Cardiac septum (tissue), 1 donor: ENCODE data around the gene DACH1. TPM values are rescaled to one million over a fixed set of nuclear protein-coding genes. Genes with fewer than 3 reads are reported as not detected.

Experiments used
- DNase-seq: peaks from one replicate; pipeline ENCODE4 v3.0.0-alpha.2; 2020; ENCODE audit warnings: low spot score
- intact Hi-C: fragments of 100-400 bp; cut with DNase I; formaldehyde crosslinking; loops from one replicate; pipeline ENCODE4 v1.14.0; 2022
- total RNA-seq: library from RNA; stranded (reverse); fragmentation: NEBNext Ultra II Directional; extraction: Animal tissue kit (Norgen Biotek cat#: 25700); gene quantifications from one replicate; pipeline ENCODE4 v1.2.1, GENCODE V29; 2021
- donor health status: DM: no; HTN: no; CAD: no.

DACH1 gene
- total RNA-seq, 1 donor from 2014 or later: 1.00 TPM

DNA sequence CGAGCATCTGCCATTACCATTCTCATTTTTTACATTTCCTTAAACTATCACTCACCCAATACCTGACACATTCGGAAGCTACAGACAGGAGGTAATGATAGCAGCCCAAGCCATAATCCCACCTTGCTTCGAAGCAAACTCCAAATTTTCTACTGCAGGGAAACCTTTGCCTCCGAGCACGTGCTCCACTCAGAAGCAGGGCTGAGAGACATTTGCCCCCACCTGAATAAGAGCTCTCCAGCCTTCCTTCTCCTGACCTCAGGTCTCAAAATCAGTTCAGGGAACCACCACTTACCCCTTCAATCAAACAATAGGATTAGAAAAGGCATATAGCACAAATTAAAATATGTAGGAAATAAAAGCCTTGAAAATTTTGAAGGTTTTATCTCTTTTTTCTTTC is 2.3 kb upstream of the DACH1 start:
- intact Hi-C loops: loop anchor here (5.0 to 10.0 kb wide), 2 partner anchors 242 to 404 kb away; no protein-coding TSS in a partner anchor
- no peak for DNase-seq

DNA sequence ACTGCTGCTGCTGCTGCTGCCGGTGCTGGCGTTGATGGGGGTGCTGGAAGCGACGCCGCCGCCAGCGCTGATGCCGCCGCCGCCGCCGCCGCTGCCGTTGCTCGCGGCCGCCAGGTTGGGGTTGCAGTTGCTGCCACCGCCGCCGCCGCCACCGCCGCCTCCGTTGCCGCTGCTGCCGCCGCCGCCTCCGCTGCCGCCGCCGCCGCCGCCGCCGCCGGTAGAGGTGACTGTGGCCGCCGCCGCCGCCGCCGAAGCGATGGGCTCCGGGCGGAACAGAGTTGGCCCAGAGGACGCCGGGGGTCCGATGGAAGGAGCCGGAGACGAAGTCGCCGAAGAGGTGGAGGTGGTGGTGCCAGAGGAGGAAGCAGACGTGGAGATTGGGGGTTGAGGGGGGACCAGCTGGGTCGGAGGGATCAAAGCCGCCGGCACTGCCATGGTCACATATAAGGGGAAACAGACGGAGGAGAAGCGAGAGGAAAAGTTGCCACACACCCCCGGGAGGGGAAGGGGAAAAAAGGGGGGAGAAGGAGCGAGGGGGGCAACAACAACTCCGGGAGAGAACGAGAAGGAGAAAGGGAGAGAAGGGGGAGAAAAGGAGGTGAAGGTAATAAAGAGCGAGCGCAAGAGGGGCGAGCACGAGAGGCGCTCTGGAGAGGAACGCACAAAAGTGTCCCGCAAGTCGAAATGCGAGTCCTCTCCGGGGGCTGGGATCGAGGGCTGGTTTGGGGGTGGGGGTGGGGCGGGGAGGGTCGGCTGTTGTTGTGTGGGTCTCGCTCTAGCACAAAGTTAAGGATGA is 471 bp downstream of the DACH1 start:
- no peak for DNase-seq
- intact Hi-C loops: loop anchor here (5.0 to 10.0 kb wide), 2 partner anchors 239 to 402 kb away; no protein-coding TSS in a partner anchor

DNA sequence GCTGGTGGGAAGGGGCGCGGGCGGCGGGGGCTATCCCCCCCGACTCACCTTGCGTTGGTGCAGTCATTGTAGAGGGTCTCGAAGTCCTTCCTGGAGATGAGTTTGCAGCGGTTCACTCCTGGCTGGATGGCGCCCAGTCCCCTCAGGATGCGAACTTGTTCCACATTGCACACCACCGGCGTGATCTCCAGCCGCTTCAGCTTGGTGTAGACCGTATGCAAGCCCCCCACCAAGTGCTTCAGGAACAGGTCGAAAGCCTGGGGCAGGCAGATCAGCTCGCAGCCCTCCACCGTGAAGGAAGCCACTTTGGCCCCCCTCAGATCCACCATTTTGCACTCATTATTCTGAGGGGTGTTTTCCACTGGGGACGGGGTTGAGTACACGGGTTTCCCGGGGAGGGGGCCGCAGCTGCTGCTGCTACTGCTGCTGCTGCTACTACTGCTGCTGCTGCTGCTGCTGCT is 1.1 kb downstream of the DACH1 start:
- no peak for DNase-seq
- intact Hi-C loops: loop anchor here (5.0 to 10.0 kb wide), 2 partner anchors 239 to 401 kb away; no protein-coding TSS in a partner anchor

DNA sequence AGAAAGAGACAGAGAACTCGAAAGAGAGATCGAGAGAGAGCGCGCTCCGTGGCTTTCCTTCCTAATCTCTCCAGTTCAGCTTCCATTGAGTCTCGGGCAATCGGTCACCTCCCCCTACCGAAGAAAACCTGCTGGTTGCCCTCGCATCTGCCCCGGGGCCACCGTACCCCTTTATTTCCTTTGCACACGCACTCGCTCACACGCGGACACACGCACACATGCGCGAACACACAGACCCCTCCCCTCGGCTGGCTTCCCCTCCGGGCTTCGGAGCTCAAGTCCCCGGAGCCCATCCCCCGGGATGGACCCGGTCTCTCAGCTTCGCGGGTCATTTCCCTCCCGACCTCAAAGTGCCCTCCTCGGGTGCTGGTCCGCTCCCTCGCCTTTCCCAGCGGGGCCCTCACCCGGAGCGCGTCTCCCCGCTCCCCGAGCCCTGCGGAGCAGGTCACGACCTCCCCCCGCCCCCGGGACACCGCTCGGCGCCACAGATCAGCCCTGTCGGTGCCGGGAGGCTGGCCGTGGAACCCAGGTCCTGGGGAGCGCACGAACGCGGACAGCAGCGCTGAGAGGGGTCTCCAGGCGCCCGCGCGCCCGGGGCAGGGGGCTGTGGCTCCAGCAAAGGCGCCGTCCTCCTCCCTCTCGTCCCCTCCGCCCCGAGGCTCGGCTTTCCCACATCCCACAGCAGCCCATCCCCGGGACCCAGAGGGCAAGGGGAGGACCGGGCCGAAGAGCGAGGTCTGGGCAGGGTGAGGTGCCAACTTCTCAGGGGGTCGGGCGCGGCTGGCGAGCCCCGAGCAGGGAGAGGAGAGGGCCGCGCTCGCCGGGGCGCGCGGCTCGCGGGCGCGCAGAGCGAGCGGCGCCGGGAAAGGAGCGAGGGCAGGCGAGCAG is 1.8 kb downstream of the DACH1 start:
- intact Hi-C loops: loop anchor here (5.0 to 10.0 kb wide), 2 partner anchors 238 to 400 kb away; no protein-coding TSS in a partner anchor
- DNase-seq: no peak

DNA sequence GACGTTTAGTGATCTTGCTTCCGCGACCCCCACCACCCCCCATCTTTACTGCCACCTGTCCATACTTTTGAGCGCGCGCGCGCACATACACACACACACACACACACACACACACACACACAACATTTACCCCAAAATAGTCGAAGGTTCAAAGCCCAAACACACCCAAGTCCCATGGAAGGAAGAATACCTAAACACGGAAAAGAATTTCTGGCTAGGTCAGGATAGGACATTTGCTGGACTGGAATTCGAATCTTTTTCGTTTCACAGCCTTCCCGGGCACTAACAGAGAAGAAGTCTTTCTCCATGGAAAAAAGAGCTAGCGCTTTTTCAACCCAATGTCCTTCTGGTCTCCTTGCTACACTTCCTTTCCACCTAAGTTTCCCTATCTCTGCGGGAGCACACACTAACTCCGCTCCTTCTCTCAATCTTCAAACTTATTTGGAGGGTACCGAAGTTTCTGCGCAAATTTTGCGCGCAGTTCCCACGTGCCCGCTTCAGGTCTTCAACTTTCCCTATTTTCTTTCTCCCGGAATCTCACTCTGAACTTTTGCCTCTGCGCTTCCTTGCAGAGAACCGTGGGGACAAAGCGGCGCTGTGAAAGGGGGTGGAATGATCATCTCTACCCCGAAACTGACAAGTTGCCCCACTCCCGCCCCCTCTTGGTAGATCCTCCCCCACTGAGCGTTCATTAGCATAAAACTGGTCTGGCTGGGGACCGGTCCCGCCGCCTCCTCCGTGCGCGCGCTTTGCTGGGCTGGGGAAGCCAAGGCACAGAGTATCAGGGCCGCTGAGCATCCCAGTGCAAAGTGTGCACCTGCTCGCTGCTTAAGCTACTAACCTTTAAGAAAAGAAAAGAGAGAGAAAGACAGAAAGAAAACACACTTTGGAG is 2.7 kb downstream of the DACH1 start:
- DNase-seq: peak; percentile 87

DNA sequence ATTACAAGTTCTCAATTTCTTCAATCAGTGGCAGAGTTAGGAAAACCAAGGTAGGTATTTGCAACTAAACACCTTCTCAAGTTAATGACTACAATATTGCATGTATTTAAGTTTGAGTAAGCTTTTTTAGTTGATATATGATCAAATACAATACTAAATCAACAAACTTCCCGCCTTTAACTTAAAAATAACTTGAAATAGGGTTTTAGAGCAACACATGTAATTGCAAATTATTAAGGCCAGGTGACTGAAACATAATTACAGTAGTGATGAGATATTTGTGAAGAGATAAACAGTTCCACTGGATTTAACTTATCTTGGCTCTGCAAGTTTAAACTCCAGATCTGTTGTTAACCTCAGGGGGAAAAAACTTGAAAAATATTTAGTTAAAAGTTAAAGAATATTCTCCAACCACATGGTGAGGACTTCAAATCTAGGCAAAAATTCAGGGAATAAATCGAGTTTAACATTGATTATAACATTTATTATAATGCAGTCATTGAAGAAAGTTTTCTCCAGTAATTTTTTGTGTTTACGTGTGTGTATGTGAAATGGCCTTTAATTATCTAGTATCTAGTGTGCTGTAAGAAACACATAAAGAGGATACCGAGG is 3.6 kb downstream of the DACH1 start:
- intact Hi-C loops: loop anchor here (10.0 kb wide), 1 partner anchor 399 kb away; no protein-coding TSS in a partner anchor
- no peak for DNase-seq

More for the DNA sequence above, 2.7 kb downstream of the DACH1 start:
- intact Hi-C loops: loop anchor here (10.0 kb wide), 1 partner anchor 400 kb away; no protein-coding TSS in a partner anchor

DNA sequence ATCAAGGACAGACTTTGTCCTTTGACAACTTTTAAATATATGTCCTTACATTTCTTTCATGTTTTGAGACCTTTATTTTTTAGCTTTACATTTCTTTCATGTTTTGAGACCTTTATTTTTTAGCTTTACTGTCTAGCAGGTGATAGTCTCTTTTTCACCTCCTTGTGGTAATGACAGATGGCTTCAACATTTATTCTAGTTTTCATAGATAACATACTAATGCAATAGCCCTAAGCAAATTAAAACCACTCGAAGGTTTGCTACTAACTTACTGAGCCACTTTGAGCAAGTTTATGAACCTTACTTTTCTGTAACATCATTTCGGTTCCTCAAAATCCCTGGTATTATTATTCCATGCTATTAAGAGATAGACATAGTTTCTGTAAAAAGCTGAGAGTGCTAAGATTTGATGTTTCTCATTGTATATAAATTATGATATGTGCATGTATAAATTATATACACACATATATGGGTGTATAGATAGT is 4.5 kb downstream of the DACH1 start:
- DNase-seq: no peak
- intact Hi-C loops: loop anchor here (10.0 kb wide), 1 partner anchor 398 kb away; no protein-coding TSS in a partner anchor

DNA sequence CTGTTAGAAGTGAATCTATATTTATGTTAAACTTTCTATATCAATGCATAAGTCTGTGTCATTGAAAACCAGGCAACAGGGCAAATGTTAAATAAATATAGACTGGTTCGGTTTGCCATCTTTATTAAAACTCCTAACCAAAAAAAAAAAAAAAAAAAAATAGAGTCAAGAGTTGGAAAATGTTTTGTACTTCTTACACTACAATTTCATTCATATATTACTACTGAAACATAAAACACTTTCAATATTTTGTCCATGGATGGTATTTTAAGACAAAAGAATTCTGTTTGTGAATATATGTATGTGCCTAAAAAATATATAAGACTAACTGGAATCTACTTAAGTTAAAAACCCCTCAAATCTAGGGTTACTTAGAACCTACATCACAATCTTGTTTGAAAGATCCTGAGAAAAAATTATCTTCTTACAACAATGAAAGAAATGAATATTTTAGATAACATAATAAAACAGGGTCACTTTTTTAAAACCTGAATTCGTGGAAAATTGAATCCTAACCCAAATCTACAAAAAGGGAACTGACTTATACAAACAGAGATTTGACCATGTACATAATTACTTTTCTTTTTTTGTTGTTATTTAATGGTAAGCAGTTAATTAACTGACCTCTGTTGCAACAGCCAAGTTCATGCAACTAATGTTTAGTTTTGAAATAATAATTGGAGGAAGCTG is 5.1 kb downstream of the DACH1 start:
- intact Hi-C loops: loop anchor here (10.0 kb wide), 1 partner anchor 397 kb away; no protein-coding TSS in a partner anchor
- no peak for DNase-seq

DNA sequence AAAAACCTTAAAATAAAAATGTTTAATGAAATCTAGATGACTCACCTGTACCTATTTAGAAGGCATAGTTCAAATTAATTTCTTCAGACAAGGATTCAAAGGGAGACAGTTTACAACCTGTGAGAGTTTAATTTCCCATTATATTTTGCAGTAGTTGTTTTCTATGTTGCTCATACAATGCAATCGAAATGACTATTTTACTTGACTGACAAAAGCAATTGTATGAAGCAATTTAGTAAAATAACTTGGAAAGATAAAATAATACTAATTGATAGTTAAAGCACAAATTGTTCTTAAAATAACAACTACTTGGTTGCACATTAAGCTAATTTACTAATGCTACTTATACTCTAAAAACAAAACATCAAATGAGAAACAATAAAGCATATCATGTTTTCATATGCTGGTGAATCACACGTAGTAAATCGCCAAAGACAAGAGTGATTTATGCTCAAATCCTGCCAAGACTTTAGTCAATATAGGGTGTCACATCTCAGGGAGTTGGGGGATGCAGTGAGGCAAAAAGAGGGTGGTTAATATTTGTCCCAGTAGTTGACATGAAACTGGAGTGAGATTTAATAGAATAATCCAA is 6.4 kb downstream of the DACH1 start:
- intact Hi-C loops: loop anchor here (10.0 kb wide), 1 partner anchor 396 kb away; no protein-coding TSS in a partner anchor

DNA sequence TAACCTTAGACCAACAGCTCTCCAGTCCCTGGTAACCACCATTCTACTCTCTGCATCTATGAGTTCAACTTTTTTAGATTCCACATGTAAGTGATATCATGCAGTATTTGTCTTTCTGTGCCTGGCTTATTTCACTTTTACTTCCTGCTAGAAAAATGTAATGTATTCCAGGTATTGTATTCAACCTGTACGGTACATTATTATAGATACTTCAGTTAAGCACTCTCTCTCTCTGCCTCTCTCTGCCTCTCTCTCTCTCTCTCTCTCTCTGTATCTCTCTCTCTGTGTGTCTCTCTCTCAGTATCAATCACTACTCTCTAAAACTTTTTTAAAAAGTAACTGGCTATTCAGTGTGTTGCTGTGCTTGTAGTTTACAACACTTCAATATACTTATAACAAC is 8.4 kb downstream of the DACH1 start:
- intact Hi-C loops: no loop called here
- no peak for DNase-seq

More for the DNA sequence above, 6.4 kb downstream of the DACH1 start:
- DNase-seq: no peak

DNA sequence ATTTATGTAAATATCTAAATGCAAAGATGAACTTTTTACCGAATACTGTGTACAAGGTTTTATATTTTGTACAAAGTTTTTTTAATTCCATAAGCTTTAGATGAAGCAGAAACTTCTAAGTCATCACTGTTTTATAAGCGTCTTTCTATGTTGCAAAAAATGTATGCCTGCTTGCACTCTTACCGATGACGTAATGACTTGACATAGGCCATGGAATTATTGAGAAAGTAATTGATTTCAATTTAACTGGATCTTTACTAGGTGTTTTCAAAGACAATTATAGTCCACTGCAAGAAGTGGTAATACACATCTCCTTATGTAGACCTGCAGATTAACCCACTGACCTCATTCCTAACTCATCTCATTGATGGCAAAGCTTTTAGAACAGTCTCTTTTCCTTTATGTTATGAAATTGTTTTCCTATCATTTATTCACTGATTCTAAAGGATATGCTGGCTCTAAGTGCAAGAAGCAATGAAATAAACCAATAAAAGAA is 10.4 kb downstream of the DACH1 start:
- intact Hi-C loops: no loop called here
- no peak for DNase-seq

DNA sequence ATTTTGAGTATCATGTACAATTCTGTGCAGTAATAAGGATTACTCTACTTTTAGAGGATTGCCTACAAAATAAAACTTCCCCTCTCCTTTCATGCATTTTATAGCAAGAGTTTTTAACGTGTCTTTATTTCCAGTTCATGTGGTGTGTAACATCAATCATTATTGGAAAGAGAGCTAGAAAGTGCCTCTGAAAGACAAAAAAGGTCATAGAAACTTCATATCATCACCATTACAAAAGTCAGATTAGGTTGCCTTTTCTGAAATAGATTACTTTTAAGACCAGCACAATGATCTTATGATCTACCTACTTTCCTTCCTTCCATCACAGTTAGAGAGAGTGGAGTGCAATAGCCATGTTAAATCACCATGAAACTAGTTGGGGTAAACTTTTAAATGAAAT is 12.6 kb downstream of the DACH1 start:
- intact Hi-C loops: no loop called here
- no peak for DNase-seq

DNA sequence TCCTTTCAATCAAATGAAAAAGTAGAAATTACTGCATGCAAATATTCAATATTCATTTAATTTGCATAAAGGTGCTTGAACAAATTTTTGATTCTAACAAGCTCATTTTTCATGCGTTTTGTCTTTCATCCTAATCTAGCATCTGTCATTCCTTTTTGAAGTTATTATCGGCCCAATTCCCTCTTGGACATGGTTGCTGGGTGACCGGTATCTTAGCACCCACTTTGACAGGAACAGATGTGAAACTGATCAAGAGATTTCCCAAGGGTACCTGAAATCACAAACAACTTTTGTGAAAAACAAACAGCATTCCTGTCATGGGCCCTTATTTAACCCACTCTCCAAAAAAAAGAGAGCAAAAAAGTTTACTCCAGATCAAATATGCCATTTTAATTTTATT is 13.3 kb downstream of the DACH1 start:
- intact Hi-C loops: no loop called here

DNA sequence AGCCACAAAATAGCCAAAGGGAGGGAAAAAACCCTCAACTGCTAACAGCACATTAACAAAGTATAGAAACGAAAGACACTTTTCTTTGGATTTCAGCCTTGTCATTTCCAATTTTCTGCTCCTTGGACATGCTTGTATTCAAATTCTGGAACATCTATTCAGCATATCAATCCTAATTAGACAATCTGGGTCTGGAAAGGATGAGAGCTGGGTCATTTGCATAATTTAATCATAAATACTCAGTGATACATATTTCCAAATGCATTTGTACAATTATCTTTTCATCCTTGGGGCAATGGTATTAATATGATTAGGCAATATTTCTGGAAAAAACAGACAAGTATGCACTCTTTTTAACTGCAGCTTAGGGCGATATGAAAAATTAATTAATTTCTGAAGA is 14.3 kb downstream of the DACH1 start:
- intact Hi-C loops: no loop called here
- no peak for DNase-seq

More for the DNA sequence above, 13.3 kb downstream of the DACH1 start:
- no peak for DNase-seq

DNA sequence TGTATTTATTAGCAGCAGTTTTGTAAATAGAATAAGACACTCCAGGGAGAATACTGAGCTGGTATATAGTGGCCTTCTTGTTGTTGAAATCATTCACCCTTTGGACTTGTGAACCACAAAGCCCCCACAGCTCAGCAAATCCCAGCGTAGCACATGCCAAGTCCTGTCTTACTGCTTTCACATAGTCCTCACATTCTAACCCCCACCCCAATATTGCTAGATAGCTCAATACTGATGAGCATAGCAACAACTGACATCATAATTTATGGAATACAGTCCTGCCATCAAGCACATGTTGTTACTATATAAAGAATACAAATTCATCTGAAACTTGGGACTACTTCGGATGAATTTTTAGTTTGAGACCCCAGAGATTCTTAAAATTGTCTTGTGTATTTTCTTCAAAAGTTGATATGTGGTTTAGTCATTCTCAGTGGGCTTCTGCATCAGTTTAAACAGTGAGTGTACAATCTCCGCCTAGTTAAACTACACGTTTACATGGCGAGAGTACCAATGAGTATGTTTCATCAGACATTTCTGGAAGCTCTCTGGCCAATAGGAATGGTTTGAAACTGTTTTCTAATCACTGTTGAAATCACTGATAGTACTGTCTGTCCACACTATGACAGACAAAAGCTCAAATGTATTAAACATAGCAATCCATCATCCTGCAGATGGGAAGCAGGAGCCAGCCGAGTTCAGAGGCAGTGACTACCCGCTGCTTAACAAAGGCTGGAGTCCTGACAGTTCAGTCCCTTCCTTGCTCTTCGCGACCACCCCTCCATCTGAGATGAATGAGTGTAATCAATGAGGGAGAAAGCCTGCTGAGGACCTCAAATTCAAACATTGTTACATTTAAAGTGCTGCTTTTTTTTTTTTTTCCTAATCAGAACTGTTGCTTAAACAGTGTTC is 15.2 kb downstream of the DACH1 start:
- no peak for DNase-seq
- intact Hi-C loops: no loop called here

DNA sequence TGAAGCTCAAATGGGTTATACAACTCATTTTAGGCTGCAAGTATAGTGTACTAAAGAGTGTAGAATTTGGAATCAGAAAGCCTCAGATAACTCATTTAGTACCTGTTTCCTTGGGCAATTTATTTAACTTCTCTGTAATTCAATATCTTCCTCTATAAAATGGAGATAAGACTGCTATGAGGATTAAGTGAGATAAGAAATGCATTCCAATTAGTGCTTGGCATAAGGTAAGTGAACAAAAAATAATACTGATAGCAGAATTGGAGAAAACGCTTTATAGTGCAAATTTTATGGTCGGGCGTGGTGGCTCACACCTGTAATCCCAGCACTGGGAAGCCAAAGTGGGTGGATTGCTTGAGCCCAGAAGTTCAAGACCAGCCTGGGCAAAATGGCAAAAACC is 25.0 kb downstream of the DACH1 start:
- intact Hi-C loops: no loop called here
- no peak for DNase-seq
